CD14-positive monocyte (primary cell): ENCODE results near the gene NCDN. TPM values are rescaled to one million over a fixed set of nuclear protein-coding genes. Genes with fewer than 3 reads are reported as not detected.

ENCODE experiments used
- DNase-seq, 3 donors: peaks; one replicate each; pipeline ENCODE4 v3.0.0-alpha.2; 2011 to 2022
- H2AFZ ChIP-seq: 2 replicates; pipeline ENCODE4 v1.6.0; 2012; ENCODE audit warnings: mild to moderate bottlenecking, low read depth, low read length, inconsistent platforms; ENCODE audit not compliant: insufficient read depth, poor library complexity, severe bottlenecking
- H3K27ac ChIP-seq, 2 donors: 1 replicate in 1 of 2; 2 replicates in 1 of 2; pipeline ENCODE4 v1.5.1; 2012 to 2013; ENCODE audit warnings: low read length in 2 of 2, control low read depth in 1 of 2, inconsistent platforms in 1 of 2, low read depth in 1 of 2, mild to moderate bottlenecking in 1 of 2
- H3K27me3 ChIP-seq, 2 donors: one replicate each; pipeline versions ENCODE4 v1.6.0 to v1.6.1; 2011 to 2013; ENCODE audit warnings: low read length in 2 of 2; ENCODE audit not compliant: control insufficient read depth in 2 of 2, insufficient read depth in 2 of 2
- H3K36me3 ChIP-seq, 2 donors: replicated peaks in 1 of 2; 1 replicate in 1 of 2; 2 replicates in 1 of 2; pipeline versions ENCODE4 v1.5.1 to v1.6.1; 2012 to 2013; ENCODE audit warnings: low read length in 2 of 2, control low read depth in 1 of 2, inconsistent platforms in 1 of 2, mild to moderate bottlenecking in 1 of 2; ENCODE audit not compliant: insufficient read depth in 2 of 2, control insufficient read depth in 1 of 2
- H3K4me1 ChIP-seq, 2 donors: 1 replicate in 1 of 2; 2 replicates in 1 of 2; pipeline versions ENCODE4 v1.5.1 to v1.6.1; 2012 to 2013; ENCODE audit warnings: low read length in 2 of 2, control low read depth in 1 of 2, inconsistent platforms in 1 of 2, mild to moderate bottlenecking in 1 of 2, moderate library complexity in 1 of 2; ENCODE audit not compliant: insufficient read depth in 2 of 2, control insufficient read depth in 1 of 2
- H3K4me2 ChIP-seq: replicated peaks from 2 replicates; pipeline ENCODE3; 2012; ENCODE audit warnings: low read length, moderate library complexity, mild to moderate bottlenecking; ENCODE audit not compliant: poor library complexity, severe bottlenecking; ENCODE audit errors: extremely low read depth
- H3K4me3 ChIP-seq, 3 experiments: fragments of 200-600 bp in 1 of 3; sonication (generic) in 1 of 3; replicated peaks in 1 of 3; 1 replicate in 2 of 3; 2 replicates in 1 of 3; pipeline ENCODE4 v1.5.1; 2011 to 2013; ENCODE audit warnings: low read length in 3 of 3, mild to moderate bottlenecking in 3 of 3, control low read depth in 2 of 3, low read depth in 2 of 3, inconsistent platforms in 1 of 3, moderate library complexity in 1 of 3
- H3K79me2 ChIP-seq: 2 replicates; pipeline ENCODE4 v1.6.0; 2012; ENCODE audit warnings: mild to moderate bottlenecking, control low read depth, inconsistent platforms, low read length, moderate library complexity; ENCODE audit not compliant: insufficient read depth
- H3K9ac ChIP-seq: 2 replicates; pipeline ENCODE4 v1.6.0; 2017; ENCODE audit warnings: low read length, mild to moderate bottlenecking; ENCODE audit not compliant: insufficient read depth, poor library complexity, severe bottlenecking
- H3K9me3 ChIP-seq, 2 donors: replicated peaks in 1 of 2; 1 replicate in 1 of 2; 2 replicates in 1 of 2; pipeline versions ENCODE4 v1.5.1 to v1.6.1; 2012 to 2013; ENCODE audit warnings: low read length in 2 of 2, control low read depth in 1 of 2; ENCODE audit not compliant: control insufficient read depth in 1 of 2, insufficient read depth in 1 of 2
- H4K20me1 ChIP-seq: 2 replicates; pipeline ENCODE4 v1.6.0; 2012; ENCODE audit warnings: mild to moderate bottlenecking, low read length, control low read depth, moderate library complexity; ENCODE audit not compliant: insufficient read depth
- H3K27ac Mint-ChIP-seq, 7 donors: one replicate each; pipeline ENCODE4 v1.8.0; 2020; ENCODE audit warnings: mild to moderate bottlenecking in 7 of 7, mixed read lengths in 7 of 7, moderate library complexity in 6 of 7, inconsistent platforms in 2 of 7
- H3K27me3 Mint-ChIP-seq, 3 donors: one replicate each; pipeline ENCODE4 v1.8.0; 2021 to 2022; ENCODE audit warnings: low read depth in 3 of 3, mild to moderate bottlenecking in 3 of 3, mixed read lengths in 3 of 3, moderate library complexity in 3 of 3, inconsistent platforms in 1 of 3
- H3K36me3 Mint-ChIP-seq, 2 donors: one replicate each; pipeline ENCODE4 v1.8.0; 2020; ENCODE audit warnings: mixed read lengths in 2 of 2, inconsistent platforms in 1 of 2, mild to moderate bottlenecking in 1 of 2
- H3K4me1 Mint-ChIP-seq: one replicate; pipeline ENCODE4 v1.8.0; 2020; ENCODE audit warnings: mild to moderate bottlenecking, mixed read lengths
- H3K4me3 Mint-ChIP-seq, 2 donors: one replicate each; pipeline ENCODE4 v1.8.0; 2020; ENCODE audit warnings: mild to moderate bottlenecking in 2 of 2, mixed read lengths in 2 of 2, moderate library complexity in 1 of 2
- H3K9me3 Mint-ChIP-seq, 7 donors: one replicate each; pipeline ENCODE4 v1.8.0; 2020 to 2022; ENCODE audit warnings: mixed read lengths in 7 of 7, mild to moderate bottlenecking in 6 of 7, moderate library complexity in 6 of 7, inconsistent platforms in 2 of 7
- CTCF ChIP-seq: fragments of 200-600 bp; IDR thresholded peaks from one replicate; pipeline ENCODE4 v1.8.0; 2022; ENCODE audit warnings: antibody characterized with exemption, mild to moderate bottlenecking
- WGBS: methylation state at CpG from one replicate; pipeline ENCODE4 v1.1.5; 2013; ENCODE audit warnings: missing lambda C conversion rate; ENCODE audit not compliant: insufficient coverage; 5-methylcytosine and 5-hydroxymethylcytosine counted together
- intact Hi-C, 2 donors: fragments of 100-400 bp; cut with micrococcal nuclease; formaldehyde crosslinking; loops; one replicate each; pipeline versions ENCODE4 v1.15.0 to v1.15.1; 2023
- polyA plus RNA-seq, 3 donors: library from polyadenylated mRNA; depleted of rRNA in 1 of 3; unstranded in 2 of 3; stranded (reverse) in 1 of 3; fragments of 300-500 nt in 2 of 3; fragments of >200 nt in 1 of 3; fragmentation: Illumina TruSeq in 2 of 3; gene quantifications; 1 replicate in 2 of 3; 2 replicates in 1 of 3; pipeline ENCODE4 v1.2.3, GENCODE V29; 2012 to 2021

Gene NCDN
- polyA plus RNA-seq, 3 donors, result 5.0 to 7.9 (median 7.0) TPM

DNA sequence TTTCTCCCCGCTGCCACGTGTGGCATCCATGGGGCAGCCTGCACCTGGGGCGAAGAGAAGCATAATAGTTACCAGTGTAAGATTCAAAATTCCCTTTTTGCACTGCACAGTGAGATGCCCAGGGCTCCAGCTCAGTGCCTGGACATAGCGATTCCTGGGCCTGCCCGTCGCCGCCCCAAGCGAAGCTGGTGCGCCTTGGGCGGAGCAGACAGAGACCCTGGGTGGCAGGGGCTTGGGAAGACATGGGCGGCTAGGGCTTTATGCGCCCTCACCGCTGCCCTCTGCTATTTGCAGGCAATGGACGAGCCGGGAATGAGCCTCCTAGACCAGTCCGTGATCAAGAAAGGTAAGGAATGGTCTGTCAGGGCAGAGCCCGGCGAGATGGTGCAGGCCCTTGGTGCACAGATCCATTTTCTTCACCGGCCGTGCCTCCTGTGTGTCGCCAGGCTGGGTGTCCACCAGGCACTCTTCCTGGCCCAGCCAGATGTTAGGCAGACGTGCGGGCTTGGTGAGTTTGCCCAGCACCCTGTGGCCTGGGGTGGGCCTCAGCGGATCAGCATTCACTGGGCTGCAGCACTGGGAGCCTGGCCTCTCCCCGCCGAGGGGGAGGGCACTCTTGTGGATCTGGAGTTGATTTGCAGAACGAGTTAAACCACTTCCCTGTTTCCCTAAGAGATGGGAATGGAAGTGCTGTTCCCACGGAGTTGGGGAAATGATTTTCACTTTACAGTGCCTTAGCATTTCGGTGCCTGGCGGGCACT is 17.2 kb downstream of the NCDN start:
- peaks cover 4% of the 10 kb centered on the region for H3K79me2 ChIP-seq
- 88% methylated on average over 21 of the region's 30 CpGs for WGBS
- peak overlapping the region; percentile 37 to 46 for H3K4me3 Mint-ChIP-seq

More for the DNA sequence above, 17.2 kb downstream of the NCDN start:
- peaks cover 45 to 51% of the 10 kb centered on the region in 2 donors for H3K4me1 ChIP-seq
- peaks cover 6 to 29% of the 10 kb centered on the region in 2 donors for H3K27me3 ChIP-seq
- no peaks in the 10 kb centered on the region for H4K20me1 ChIP-seq
- Mint-ChIP-seq H3K27ac (no peak overlapping the region), H3K27me3 (peaks cover 29 to 38% (median 37%) of the 10 kb centered on the region in 3 donors), H3K9me3 (peaks cover 0 to 5% (median 0%) of the 10 kb centered on the region in 7 donors), H3K4me1 (peaks cover 40% of the 10 kb centered on the region), H3K36me3 (peaks cover 11 to 30% of the 10 kb centered on the region in 2 donors)
- no peak for DNase-seq
- TF ChIP-seq CTCF, result no peak
- no peaks in the 10 kb centered on the region for H3K9me3 ChIP-seq
- no peak overlapping the region for H3K4me2 ChIP-seq
- no peak overlapping the region for H3K27ac ChIP-seq
- intact Hi-C loops, result loop anchor here (5.0 to 10.0 kb wide), 2 partner anchors 70 to 137 kb away; partner anchors contain the start of gene PSMB2 (in 1 of the 2)
- H3K36me3 ChIP-seq, result no peaks in the 10 kb centered on the region
- H2AFZ ChIP-seq, result no peak overlapping the region
- no peak overlapping the region for H3K4me3 ChIP-seq
- no peak overlapping the region for H3K9ac ChIP-seq
